ENCODE data around the gene GTF2A1L. TPM values are rescaled to one million over a fixed set of nuclear protein-coding genes. Genes with fewer than 3 reads are reported as not detected.
"Not testable (repeated sequence)": the region's sequence is repeated elsewhere in the genome, so short reads cannot be mapped to it uniquely, and the experiment has no call there.

The GTF2A1L gene
- total and polyA plus RNA-seq, 10 donors = 0.06 to 4.7 (median 0.94) TPM; not detected in 1

DNA sequence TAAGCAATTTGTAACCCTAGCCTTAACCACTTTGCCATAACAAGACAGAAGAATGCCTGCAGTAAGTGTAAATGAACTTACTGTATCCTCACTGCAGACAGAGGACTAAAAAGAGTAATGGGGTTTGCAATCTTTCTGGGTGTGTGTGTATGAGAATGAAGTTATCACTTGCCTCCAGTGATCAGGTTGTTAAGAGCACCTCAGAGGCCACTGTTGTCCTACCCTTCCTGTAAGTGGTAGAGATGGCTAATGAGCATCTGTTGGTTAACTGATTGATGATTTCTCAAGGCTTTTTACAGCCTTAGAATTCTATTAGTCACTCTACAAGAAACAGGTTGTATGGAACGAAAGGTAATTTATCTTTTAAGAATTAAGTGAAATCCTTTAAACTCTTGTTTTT, 27.6 kb upstream of the GTF2A1L start:
- intact Hi-C loops (cut with DNase I; ENCODE audit: low total_unique reads) = no loop called here
- no peaks in the 10 kb centered on the region for H3K9me3 ChIP-seq
- H3K4me3 ChIP-seq = no peak overlapping the region
- no peaks in the 10 kb centered on the region for H3K27me3 ChIP-seq (replicated peaks in 1 of 7)
- TF ChIP-seq POLR2A (IDR thresholded peaks at IDR 0.05) (no peak), POLR2AphosphoS5 (IDR thresholded peaks at IDR 0.05) (no peak)
- TF ChIP-seq, protein P1, sequence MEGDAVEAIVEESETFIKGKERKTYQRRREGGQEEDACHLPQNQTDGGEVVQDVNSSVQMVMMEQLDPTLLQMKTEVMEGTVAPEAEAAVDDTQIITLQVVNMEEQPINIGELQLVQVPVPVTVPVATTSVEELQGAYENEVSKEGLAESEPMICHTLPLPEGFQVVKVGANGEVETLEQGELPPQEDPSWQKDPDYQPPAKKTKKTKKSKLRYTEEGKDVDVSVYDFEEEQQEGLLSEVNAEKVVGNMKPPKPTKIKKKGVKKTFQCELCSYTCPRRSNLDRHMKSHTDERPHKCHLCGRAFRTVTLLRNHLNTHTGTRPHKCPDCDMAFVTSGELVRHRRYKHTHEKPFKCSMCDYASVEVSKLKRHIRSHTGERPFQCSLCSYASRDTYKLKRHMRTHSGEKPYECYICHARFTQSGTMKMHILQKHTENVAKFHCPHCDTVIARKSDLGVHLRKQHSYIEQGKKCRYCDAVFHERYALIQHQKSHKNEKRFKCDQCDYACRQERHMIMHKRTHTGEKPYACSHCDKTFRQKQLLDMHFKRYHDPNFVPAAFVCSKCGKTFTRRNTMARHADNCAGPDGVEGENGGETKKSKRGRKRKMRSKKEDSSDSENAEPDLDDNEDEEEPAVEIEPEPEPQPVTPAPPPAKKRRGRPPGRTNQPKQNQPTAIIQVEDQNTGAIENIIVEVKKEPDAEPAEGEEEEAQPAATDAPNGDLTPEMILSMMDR (IDR thresholded peaks at IDR 0.05 in 8 of 11, conservative IDR thresholded peaks at IDR 0.05 in 3 of 11) = no peak
- DNase-seq = no peak
- 89 to 96% (median 93%) methylated on average over 1 of the region's 1 CpG for WGBS, 5 donors
- no peak overlapping the region for H3K27ac ChIP-seq
- no peaks in the 10 kb centered on the region for H3K36me3 ChIP-seq
- peaks cover 0 to 12% (median 0%) of the 10 kb centered on the region in 6 donors for H3K4me1 ChIP-seq

DNA sequence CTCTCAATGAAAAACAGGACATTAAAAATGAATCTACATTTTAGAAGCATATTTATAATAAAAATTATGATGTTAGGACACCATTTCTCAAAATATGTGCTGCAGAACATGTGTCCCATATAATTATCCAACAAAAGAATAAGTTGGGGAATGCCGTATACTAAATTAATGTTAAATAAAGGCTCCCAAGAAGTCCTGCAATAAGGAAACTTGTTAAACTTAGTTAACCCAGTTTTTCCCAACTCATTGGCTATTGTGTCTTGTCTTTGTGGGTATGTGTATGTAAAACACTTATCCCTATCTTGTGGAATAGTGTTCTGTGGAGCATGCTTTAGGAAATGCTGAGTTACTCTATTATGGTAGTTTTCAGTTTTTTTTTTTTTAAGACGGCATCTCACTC, 25.6 kb upstream of the GTF2A1L start:
- WGBS, 5 donors = 88 to 100% (median 92%) methylated on average over 2 of the region's 2 CpGs
- no peak for DNase-seq
- no peaks in the 10 kb centered on the region for H3K27me3 ChIP-seq (replicated peaks in 1 of 7)
- H3K9me3 ChIP-seq = no peaks in the 10 kb centered on the region
- intact Hi-C loops (cut with DNase I; ENCODE audit: low total_unique reads) = no loop called here
- H3K4me3 ChIP-seq = no peak overlapping the region
- peaks cover 0 to 12% (median 0%) of the 10 kb centered on the region in 6 donors for H3K4me1 ChIP-seq
- no peak overlapping the region for H3K27ac ChIP-seq
- TF ChIP-seq POLR2AphosphoS5 (IDR thresholded peaks at IDR 0.05) = no peak
- no peak for TF ChIP-seq POLR2A (IDR thresholded peaks at IDR 0.05)
- TF ChIP-seq, protein P1 (IDR thresholded peaks at IDR 0.05 in 8 of 11, conservative IDR thresholded peaks at IDR 0.05 in 3 of 11) = no peak
- H3K36me3 ChIP-seq = peaks cover 0 to 2% (median 0%) of the 10 kb centered on the region in 6 donors

DNA sequence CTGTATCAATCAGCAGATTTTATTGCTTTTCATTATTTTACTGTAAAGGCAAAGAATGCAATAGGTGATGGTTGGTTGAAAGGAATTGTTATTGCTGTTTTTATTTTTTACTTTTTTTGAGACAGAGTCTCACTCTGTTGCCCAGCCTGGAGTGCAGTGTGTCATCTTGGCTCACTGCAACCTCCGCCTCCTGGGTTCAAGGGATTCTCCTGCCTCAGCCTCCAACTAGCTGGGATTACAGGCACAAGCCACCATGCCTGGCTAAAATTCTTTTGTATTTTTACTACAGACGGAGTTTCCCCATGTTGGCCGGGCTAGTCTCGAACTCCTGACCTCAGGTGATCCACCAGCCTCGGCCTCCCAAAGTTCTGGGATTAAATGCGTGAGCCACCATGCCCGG, 20.9 kb upstream of the GTF2A1L start:
- DNase-seq; H3K4me3 ChIP-seq; H3K9me3 ChIP-seq; H3K27ac ChIP-seq; H3K4me1 ChIP-seq; intact Hi-C loops (cut with DNase I; ENCODE audit: low total_unique reads); H3K36me3 ChIP-seq; H3K27me3 ChIP-seq (replicated peaks in 1 of 7): not testable (repeated sequence)
- 91 to 99% (median 96%) methylated on average over 7 of the region's 7 CpGs for WGBS, 5 donors

DNA sequence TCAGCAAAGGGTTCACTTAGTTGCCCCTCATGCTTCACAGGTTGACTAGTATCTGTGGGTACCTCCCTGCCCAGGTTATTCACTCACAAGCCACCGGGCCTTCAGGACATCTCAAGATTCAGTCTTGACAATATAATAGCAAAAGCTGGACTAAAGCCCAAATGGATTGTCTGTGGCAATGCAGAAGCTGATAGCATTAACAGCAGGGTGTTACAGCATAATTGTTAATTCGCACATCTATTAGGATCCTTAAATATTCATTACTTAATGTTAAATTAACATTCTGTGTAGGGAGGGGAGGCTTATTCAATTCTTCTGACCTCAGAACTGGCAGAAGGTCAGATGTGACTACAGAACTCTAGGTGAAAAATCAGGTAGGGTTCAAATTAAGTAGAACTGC, 20.2 kb upstream of the GTF2A1L start:
- Histone ChIP-seq H3K9me3 (no peaks in the 10 kb centered on the region), H3K4me1 (no peaks in the 10 kb centered on the region), H3K36me3 (peaks cover 0 to 6% (median 0%) of the 10 kb centered on the region in 6 donors), H3K27me3 (replicated peaks in 1 of 7) (no peaks in the 10 kb centered on the region), H3K4me3 (no peak overlapping the region), H3K27ac (no peak overlapping the region)
- 84 to 95% (median 89%) methylated on average over 2 of the region's 2 CpGs for WGBS, 5 donors
- intact Hi-C loops (cut with DNase I; ENCODE audit: low total_unique reads) = no loop called here
- no peak for DNase-seq
- TF ChIP-seq, protein P1 (IDR thresholded peaks at IDR 0.05 in 8 of 11, conservative IDR thresholded peaks at IDR 0.05 in 3 of 11) = no peak
- TF ChIP-seq POLR2A (IDR thresholded peaks at IDR 0.05) (no peak), POLR2AphosphoS5 (IDR thresholded peaks at IDR 0.05) (no peak)
